Measurements from ENCODE around the gene MASTL. TPM values are rescaled to one million over a fixed set of nuclear protein-coding genes. Genes with fewer than 3 reads are reported as not detected.

Gene MASTL
- total RNA-seq, 4 donors from 2014 or later: 6.6 to 11.9 (median 10.4) TPM

DNA sequence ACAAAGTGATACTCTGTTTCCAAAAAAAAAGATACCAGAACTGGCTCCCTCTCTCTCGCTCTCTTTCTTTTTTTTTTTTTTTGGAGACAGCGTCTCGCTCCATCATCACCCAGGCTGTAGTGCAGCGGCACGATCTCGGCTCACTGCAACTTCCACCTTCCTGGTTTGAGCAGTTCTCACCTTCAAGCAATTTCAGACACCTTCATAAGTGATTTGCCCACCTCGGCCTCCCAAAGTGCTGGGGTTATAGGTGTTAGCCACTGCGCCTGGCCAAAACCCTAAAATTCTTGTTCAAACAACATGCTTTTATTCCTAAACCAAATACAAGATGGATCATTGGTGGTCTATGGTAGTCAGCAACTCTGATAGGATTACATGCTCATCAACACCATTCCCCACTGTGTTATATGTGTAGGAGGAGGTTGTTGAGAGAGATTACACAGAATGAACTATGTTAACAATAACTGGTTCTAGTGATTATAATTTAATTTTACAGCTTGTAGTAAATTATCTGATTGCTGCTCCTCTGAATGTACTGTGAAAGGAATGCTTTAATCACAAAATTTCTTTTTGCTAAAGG is 69.9 kb downstream of the MASTL start:
- TF ChIP-seq, protein P1, sequence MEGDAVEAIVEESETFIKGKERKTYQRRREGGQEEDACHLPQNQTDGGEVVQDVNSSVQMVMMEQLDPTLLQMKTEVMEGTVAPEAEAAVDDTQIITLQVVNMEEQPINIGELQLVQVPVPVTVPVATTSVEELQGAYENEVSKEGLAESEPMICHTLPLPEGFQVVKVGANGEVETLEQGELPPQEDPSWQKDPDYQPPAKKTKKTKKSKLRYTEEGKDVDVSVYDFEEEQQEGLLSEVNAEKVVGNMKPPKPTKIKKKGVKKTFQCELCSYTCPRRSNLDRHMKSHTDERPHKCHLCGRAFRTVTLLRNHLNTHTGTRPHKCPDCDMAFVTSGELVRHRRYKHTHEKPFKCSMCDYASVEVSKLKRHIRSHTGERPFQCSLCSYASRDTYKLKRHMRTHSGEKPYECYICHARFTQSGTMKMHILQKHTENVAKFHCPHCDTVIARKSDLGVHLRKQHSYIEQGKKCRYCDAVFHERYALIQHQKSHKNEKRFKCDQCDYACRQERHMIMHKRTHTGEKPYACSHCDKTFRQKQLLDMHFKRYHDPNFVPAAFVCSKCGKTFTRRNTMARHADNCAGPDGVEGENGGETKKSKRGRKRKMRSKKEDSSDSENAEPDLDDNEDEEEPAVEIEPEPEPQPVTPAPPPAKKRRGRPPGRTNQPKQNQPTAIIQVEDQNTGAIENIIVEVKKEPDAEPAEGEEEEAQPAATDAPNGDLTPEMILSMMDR (IDR thresholded peaks at IDR 0.05; ENCODE audit: low read depth): no peak

- TF ChIP-seq, protein P1 (IDR thresholded peaks at IDR 0.05; ENCODE audit: low read depth): no peak
These were observed 70.6 kb downstream of the MASTL start for GRCh38 chr10:27225642-27226257.

DNA sequence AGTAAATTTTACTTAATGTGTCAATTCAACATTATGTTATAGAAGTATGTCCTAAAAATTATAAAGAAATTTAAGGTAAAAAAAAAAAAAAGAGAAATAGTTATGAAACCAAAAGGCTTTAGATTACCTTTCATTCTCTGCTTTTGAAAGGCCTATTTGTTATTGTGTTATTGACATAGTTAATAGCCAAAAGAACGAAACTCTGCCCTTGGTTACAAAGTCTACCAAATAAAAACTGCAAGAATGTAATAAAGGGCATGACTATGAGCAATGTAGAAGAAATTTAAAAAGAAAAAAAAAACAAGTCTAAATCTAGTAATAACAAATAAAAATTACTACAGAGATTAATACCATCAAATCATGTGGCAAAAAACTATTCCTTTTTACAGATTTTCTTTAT is 74.9 kb downstream of the MASTL start:
- TF ChIP-seq, protein P1 (IDR thresholded peaks at IDR 0.05; ENCODE audit: low read depth): no peak

DNA sequence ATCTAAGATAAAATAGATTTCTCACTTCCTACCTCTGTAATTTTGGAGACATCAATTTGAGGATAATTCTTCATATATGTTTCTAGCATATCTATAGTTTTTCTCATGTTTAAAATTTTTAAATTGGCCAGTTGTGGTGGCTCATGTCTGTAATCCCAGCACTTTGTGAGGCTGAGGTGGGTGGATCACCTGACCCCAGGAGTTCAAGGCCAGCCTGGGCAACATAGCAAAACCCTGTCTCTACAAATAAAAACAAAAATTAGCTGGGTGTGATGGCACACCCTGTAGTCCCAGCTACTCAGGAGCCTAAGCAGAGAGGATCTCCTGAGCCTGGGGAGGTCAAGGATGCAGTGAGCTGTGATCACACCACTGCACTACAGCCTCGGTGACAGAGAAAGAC is 80.6 kb downstream of the MASTL start:
- TF ChIP-seq, protein P1 (IDR thresholded peaks at IDR 0.05; ENCODE audit: low read depth): no peak

Small RNAs within 50 kb of the gene (small RNA-seq; reads per million reads assigned to genes)
- not detected for gene RNU2-24P
- gene RNU7-12P: not detected

Other genes with a start within 250 kb of the MASTL start
- gene ANKRD26, start 54.9 kb upstream of the MASTL start, total RNA-seq: 10 to 100 TPM in 2 of 4 donors, 1 to 10 TPM in 2; 9.7 to 14.0 (median 11.1) TPM
- gene YME1L1, start 968 bp upstream of the MASTL start, total RNA-seq: 10 to 100 TPM; 56.7 to 80.2 (median 66.1) TPM
- 10 to 100 TPM; 23.0 to 30.8 (median 25.6) TPM for gene ACBD5, start 85.4 kb downstream of the MASTL start, total RNA-seq